NCI-H526 (cell line): ENCODE measurements around the gene SERINC3.

Source experiments
- DNase-seq, 2 experiments: peaks; one replicate each; lab custom pipeline; 2025; lab: John Stamatoyannopoulos, UW

SERINC3 gene

GRCh38 chr20:44463466-44463865 lies 58.4 kb downstream of the SERINC3 start:
- no peak for DNase-seq

- no peak for DNase-seq
Measured at GRCh38 chr20:44461803-44462174, 60.1 kb downstream of the SERINC3 start.

- no peak for DNase-seq
Measured at GRCh38 chr20:44461142-44461802, 60.6 kb downstream of the SERINC3 start.

- peak in 1 of 2 experiments; percentile 64 for DNase-seq
Measured at GRCh38 chr20:44460795-44461141, 61.1 kb downstream of the SERINC3 start.

GRCh38 chr20:44459271-44459670 lies 62.6 kb downstream of the SERINC3 start:
- DNase-seq, result no peak

- DNase-seq, result no peak
Measured at GRCh38 chr20:44457016-44457415, 64.9 kb downstream of the SERINC3 start.

GRCh38 chr20:44456611-44457010 lies 65.3 kb downstream of the SERINC3 start:
- no peak for DNase-seq

GRCh38 chr20:44455126-44455525 lies 66.7 kb downstream of the SERINC3 start:
- DNase-seq, result no peak

- DNase-seq, result no peak
Measured at GRCh38 chr20:44454306-44454963, 67.4 kb downstream of the SERINC3 start.

- DNase-seq, result no peak
Measured at GRCh38 chr20:44450903-44451450, 70.9 kb downstream of the SERINC3 start.

GRCh38 chr20:44450281-44450889 lies 71.5 kb downstream of the SERINC3 start:
- no peak for DNase-seq

- DNase-seq, result no peak
Measured at GRCh38 chr20:44449864-44450263, 72.0 kb downstream of the SERINC3 start.

- DNase-seq, result peak in 1 of 2 experiments; percentile 41
Measured at GRCh38 chr20:44448753-44449546, 72.9 kb downstream of the SERINC3 start.

GRCh38 chr20:44447827-44448419 lies 73.9 kb downstream of the SERINC3 start:
- DNase-seq, result no peak
